GM15510 (cell line): Measurements from ENCODE around the gene PRSS33.
A peak's percentile ranks its signal among the peaks of the same experiment; 100 is the strongest.

Experiments
- POLR2A ChIP-seq: IDR thresholded peaks from 3 replicates; pipeline ENCODE4 v1.6.1; 2011; ENCODE audit warnings: borderline replicate concordance; ENCODE audit not compliant: insufficient read length; ENCODE audit errors: extremely low read depth

Gene PRSS33

GRCh38 chr16:2752850-2753732, 34.3 kb downstream of the PRSS33 start:
- TF ChIP-seq POLR2A = no peak

DNA sequence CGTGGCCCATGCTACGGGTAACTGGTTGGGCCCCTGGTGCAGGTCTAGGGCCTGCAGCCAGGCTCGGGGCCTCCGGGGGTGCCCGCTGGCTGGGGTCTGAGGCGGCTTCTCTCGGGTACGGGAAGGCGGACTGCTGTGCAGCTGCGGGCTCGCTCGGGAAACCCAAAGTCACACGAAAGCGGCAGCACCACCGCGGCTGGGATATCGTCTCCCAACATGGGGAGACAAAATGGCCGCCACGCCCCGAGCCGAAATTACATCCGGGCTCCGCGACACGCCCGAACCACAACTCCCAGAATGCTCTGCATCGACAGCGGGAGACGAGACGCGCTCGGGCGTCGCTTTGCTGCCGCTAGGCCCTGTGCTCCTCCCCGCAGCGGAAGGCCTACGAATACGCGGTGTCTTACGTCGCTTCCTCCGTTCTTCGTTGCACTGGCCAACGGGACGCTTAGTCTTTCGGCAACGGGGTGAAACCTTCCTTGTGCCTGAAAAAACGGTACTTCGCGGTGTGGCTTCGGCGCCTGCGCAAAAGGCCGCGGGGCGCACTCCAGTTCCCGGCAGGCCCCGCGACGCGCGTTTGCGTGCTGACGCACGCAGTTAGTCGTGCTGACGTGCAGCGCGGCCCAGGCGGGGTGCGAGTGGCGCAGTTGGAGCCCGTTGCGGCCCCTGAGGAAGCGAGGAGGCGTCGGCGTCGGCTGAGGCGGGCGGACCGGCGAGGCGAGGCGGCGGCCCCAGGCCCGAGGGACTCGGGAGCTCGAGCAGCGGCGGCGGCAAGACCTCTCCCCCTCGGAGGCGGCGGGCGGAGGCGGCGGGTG, 35.1 kb downstream of the PRSS33 start, which contains the start of gene SRRM2:
Gene SRRM2, plus strand, starts transcription at position 604 of the 815 bp plus-strand sequence. CDS start 3,727 bp downstream, outside the sequence.
- TF ChIP-seq POLR2A = peak; percentile 85

GRCh38 chr16:2751577-2752034, 35.8 kb downstream of the PRSS33 start:
- no peak for TF ChIP-seq POLR2A

GRCh38 chr16:2749936-2750335, 37.4 kb downstream of the PRSS33 start:
- TF ChIP-seq POLR2A = no peak

GRCh38 chr16:2749476-2749875, 37.9 kb downstream of the PRSS33 start:
- TF ChIP-seq POLR2A = no peak

GRCh38 chr16:2748757-2749455, 38.5 kb downstream of the PRSS33 start:
- no peak for TF ChIP-seq POLR2A

GRCh38 chr16:2745961-2746360, 41.4 kb downstream of the PRSS33 start:
- no peak for TF ChIP-seq POLR2A

GRCh38 chr16:2745116-2745890, 42.1 kb downstream of the PRSS33 start:
- no peak for TF ChIP-seq POLR2A

GRCh38 chr16:2744711-2745110, 42.6 kb downstream of the PRSS33 start:
- no peak for TF ChIP-seq POLR2A

GRCh38 chr16:2743007-2743810, 44.2 kb downstream of the PRSS33 start:
- TF ChIP-seq POLR2A = no peak

GRCh38 chr16:2742323-2743006, 44.9 kb downstream of the PRSS33 start:
- no peak for TF ChIP-seq POLR2A

DNA sequence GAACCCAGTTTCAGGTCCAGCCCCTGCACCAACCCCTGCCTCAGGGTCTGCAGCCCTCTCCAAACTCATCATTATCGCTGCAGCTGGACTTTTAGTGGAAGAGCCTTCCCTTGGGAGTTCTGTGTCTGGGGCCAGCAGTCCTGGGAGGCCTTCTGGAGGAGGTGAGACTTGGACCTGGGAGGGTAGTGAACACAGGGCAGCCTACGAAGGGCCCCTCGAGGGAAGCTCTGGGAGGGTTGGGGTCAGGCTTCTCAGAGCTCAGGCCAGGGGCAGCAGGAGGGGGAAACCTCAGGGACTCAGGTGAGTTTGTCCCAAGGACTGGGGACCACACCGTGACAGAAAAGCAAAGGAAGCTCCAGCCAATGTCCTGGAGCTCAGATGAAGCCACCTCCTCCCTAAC, 46.2 kb downstream of the PRSS33 start:
- TF ChIP-seq POLR2A = no peak

- no peak for TF ChIP-seq POLR2A
Measured at GRCh38 chr16:2740476-2740875, 46.9 kb downstream of the PRSS33 start.
